Panc1 (cell line): Measurements from ENCODE around the gene ACSM6. TPM values are rescaled to one million over a fixed set of nuclear protein-coding genes. Genes with fewer than 3 reads are reported as not detected.

Experiments used
- ATAC-seq: fragments of 200-7000 bp; cut with Tn5 transposase; 2 replicates; pipeline ENCODE4 v1.9.1; 2020; ENCODE audit warnings: mild to moderate bottlenecking, moderate library complexity
- BruUV-seq: library from RNA; stranded (reverse); fragments of 400-500 nt; replicated peaks from 2 replicates; lab custom pipeline; 2021; lab: Mats Ljungman, UMichigan
- CTCF ChIA-PET: fragments of 300-600 bp; sonication (Branson Sonifier 250); formaldehyde crosslinking; loops from one replicate; lab custom pipeline; 2022; ENCODE audit warnings: antibody characterized with exemption; lab: Charles Lee
- POLR2A ChIA-PET: fragments of 300-600 bp; sonication (Branson Sonifier 250); formaldehyde crosslinking; loops from one replicate; lab custom pipeline; 2022; ENCODE audit warnings: antibody characterized with exemption; lab: Charles Lee
- DNase-seq: peaks from one replicate; pipeline ENCODE4 v3.0.0-alpha.2; 2010; ENCODE audit warnings: low read depth, low spot score
- H3K27ac ChIP-seq: 2 replicates; pipeline ENCODE4 v1.5.1; 2011; ENCODE audit warnings: mild to moderate bottlenecking, low read length, inconsistent platforms
- H3K27me3 ChIP-seq: fragments of 200-500 bp; sonication (Bioruptor generic); 2 replicates; pipeline ENCODE4 v1.6.0; 2014; ENCODE audit warnings: low read length, inconsistent platforms; ENCODE audit not compliant: control insufficient read depth, insufficient read depth
- H3K36me3 ChIP-seq: fragments of 200-500 bp; sonication (Bioruptor generic); 2 replicates; pipeline ENCODE4 v1.5.1; 2014; ENCODE audit warnings: inconsistent platforms, mild to moderate bottlenecking, low read length, moderate library complexity; ENCODE audit not compliant: control insufficient read depth, insufficient read depth
- H3K4me1 ChIP-seq: 2 replicates; pipeline ENCODE4 v1.5.1; 2011; ENCODE audit warnings: inconsistent platforms, mild to moderate bottlenecking, low read length, moderate library complexity; ENCODE audit not compliant: control insufficient read depth, insufficient read depth
- H3K4me3 ChIP-seq, 2 experiments: 2 replicates each; pipeline ENCODE4 v1.5.1; 2011 to 2012; ENCODE audit warnings: low read depth in 2 of 2, low read length in 2 of 2, mild to moderate bottlenecking in 2 of 2, inconsistent platforms in 1 of 2, moderate library complexity in 1 of 2
- H3K9me3 ChIP-seq: fragments of 200-500 bp; sonication (Bioruptor generic); 2 replicates; pipeline ENCODE4 v1.5.1; 2014; ENCODE audit warnings: low read depth, mild to moderate bottlenecking, inconsistent platforms, low read length, moderate library complexity; ENCODE audit not compliant: control insufficient read depth, insufficient read depth
- POLR2AphosphoS5 ChIP-seq: IDR thresholded peaks from 2 replicates; pipeline ENCODE4 v1.6.1; 2012; ENCODE audit warnings: mild to moderate bottlenecking, low read depth, low read length, moderate library complexity
- SIN3A ChIP-seq: IDR thresholded peaks from 2 replicates; pipeline ENCODE4 v1.6.1; 2012; ENCODE audit warnings: low read depth, mild to moderate bottlenecking, low read length, moderate library complexity, borderline replicate concordance; ENCODE audit not compliant: insufficient read depth
- TCF7L2 ChIP-seq: IDR thresholded peaks from 2 replicates; pipeline ENCODE4 v1.6.1; 2011; ENCODE audit warnings: mild to moderate bottlenecking, low read depth, low read length, inconsistent platforms
- in situ Hi-C: cut with HindIII; loops from 2 replicates; pipeline ENCODE4 v1.10.0; 2016; ENCODE audit warnings: low sequenced_read_pairs, low pct_unique_long_range_greater_than_20kb
- intact Hi-C: fragments of 100-400 bp; cut with micrococcal nuclease; formaldehyde crosslinking; loops from one replicate; pipeline ENCODE4 v1.10.0; 2022; ENCODE audit not compliant: unreplicated experiment
- total RNA-seq: library from RNA; stranded (reverse); gene quantifications from one replicate; pipeline ENCODE4 v1.2.1, GENCODE V29; 2021; ENCODE audit not compliant: unreplicated experiment
- TF ChIP-seq, protein P1 (sequence below): fragments of 450-650 bp; IDR thresholded peaks from 2 replicates; pipeline ENCODE4 v1.5.1; 2017; ENCODE audit warnings: mild to moderate bottlenecking
- TF ChIP-seq, protein P2 (sequence below), 2 experiments: IDR thresholded peaks; 2 replicates each; pipeline ENCODE4 v1.6.1; 2011 to 2012; ENCODE audit warnings: low read depth in 2 of 2, control low read depth in 1 of 2, low read length in 1 of 2, mild to moderate bottlenecking in 1 of 2, moderate library complexity in 1 of 2; ENCODE audit not compliant: insufficient read depth in 1 of 2

The ACSM6 gene
- total RNA-seq, 1 experiment from 2014 or later, result not detected

GRCh38 chr10:95257849-95258248 is 63.8 kb downstream of the ACSM6 start:
- Histone ChIP-seq H3K9me3 (no peaks in the 10 kb centered on the region), H3K27me3 (no peaks in the 10 kb centered on the region), H3K4me1 (peaks cover 11% of the 10 kb centered on the region), H3K36me3 (0 out of 2 replicates have a peak, but pooled peaks cover 2% of the 10 kb centered on the region), H3K27ac (no peak overlapping the region), H3K4me3 (no peak overlapping the region)
- ATAC-seq (no peak), DNase-seq (no peak)
- in situ Hi-C loops (no loop called here), intact Hi-C loops (no loop called here)
- BruUV-seq, result no TSS peak
- ChIA-PET CTCF (no interaction called here), POLR2A (no interaction called here)
- TF ChIP-seq SIN3A (no peak), TCF7L2 (no peak), POLR2AphosphoS5 (no peak)
- TF ChIP-seq, protein P1, sequence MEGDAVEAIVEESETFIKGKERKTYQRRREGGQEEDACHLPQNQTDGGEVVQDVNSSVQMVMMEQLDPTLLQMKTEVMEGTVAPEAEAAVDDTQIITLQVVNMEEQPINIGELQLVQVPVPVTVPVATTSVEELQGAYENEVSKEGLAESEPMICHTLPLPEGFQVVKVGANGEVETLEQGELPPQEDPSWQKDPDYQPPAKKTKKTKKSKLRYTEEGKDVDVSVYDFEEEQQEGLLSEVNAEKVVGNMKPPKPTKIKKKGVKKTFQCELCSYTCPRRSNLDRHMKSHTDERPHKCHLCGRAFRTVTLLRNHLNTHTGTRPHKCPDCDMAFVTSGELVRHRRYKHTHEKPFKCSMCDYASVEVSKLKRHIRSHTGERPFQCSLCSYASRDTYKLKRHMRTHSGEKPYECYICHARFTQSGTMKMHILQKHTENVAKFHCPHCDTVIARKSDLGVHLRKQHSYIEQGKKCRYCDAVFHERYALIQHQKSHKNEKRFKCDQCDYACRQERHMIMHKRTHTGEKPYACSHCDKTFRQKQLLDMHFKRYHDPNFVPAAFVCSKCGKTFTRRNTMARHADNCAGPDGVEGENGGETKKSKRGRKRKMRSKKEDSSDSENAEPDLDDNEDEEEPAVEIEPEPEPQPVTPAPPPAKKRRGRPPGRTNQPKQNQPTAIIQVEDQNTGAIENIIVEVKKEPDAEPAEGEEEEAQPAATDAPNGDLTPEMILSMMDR, result no peak
- TF ChIP-seq, protein P2, sequence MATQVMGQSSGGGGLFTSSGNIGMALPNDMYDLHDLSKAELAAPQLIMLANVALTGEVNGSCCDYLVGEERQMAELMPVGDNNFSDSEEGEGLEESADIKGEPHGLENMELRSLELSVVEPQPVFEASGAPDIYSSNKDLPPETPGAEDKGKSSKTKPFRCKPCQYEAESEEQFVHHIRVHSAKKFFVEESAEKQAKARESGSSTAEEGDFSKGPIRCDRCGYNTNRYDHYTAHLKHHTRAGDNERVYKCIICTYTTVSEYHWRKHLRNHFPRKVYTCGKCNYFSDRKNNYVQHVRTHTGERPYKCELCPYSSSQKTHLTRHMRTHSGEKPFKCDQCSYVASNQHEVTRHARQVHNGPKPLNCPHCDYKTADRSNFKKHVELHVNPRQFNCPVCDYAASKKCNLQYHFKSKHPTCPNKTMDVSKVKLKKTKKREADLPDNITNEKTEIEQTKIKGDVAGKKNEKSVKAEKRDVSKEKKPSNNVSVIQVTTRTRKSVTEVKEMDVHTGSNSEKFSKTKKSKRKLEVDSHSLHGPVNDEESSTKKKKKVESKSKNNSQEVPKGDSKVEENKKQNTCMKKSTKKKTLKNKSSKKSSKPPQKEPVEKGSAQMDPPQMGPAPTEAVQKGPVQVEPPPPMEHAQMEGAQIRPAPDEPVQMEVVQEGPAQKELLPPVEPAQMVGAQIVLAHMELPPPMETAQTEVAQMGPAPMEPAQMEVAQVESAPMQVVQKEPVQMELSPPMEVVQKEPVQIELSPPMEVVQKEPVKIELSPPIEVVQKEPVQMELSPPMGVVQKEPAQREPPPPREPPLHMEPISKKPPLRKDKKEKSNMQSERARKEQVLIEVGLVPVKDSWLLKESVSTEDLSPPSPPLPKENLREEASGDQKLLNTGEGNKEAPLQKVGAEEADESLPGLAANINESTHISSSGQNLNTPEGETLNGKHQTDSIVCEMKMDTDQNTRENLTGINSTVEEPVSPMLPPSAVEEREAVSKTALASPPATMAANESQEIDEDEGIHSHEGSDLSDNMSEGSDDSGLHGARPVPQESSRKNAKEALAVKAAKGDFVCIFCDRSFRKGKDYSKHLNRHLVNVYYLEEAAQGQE (IDR thresholded peaks at IDR 0.05; ENCODE audit: insufficient read depth in 1 of 2, low read depth in 2 of 2, low read length in 1 of 2), result no peak

- Histone ChIP-seq H3K4me3 (no peak overlapping the region), H3K36me3 (0 out of 2 replicates have a peak, but pooled peaks cover 2% of the 10 kb centered on the region), H3K4me1 (peaks cover 15% of the 10 kb centered on the region), H3K9me3 (no peaks in the 10 kb centered on the region), H3K27ac (peak overlapping the region; percentile 55; the same call in 1 of the 2 replicates), H3K27me3 (no peaks in the 10 kb centered on the region)
- ChIA-PET POLR2A (interaction anchor here (0.6 kb wide), 1 partner anchor 326 kb away, joined by 3 read pairs; no protein-coding TSS in a partner anchor), CTCF (no interaction called here)
- intact Hi-C loops (no loop called here), in situ Hi-C loops (no loop called here)
- ATAC-seq (peak; percentile 69), DNase-seq (peak; percentile 73)
- TF ChIP-seq SIN3A, result no peak
- TF ChIP-seq, protein P2 (IDR thresholded peaks at IDR 0.05; ENCODE audit: insufficient read depth in 1 of 2, low read depth in 2 of 2, low read length in 1 of 2), result no peak
- TF ChIP-seq, protein P1, result no peak
- TF ChIP-seq TCF7L2, result no peak
- TF ChIP-seq POLR2AphosphoS5, result no peak
- no TSS peak for BruUV-seq
Observed at GRCh38 chr10:95260397-95260881, 66.4 kb downstream of the ACSM6 start.
